GM23248 (cell line): ENCODE data around the gene APOL3. TPM values are rescaled to one million over a fixed set of nuclear protein-coding genes. Genes with fewer than 3 reads are reported as not detected.

ENCODE experiments used
- DNase-seq: peaks from one replicate; pipeline ENCODE4 v3.0.0-alpha.2; 2015
- H2AFZ ChIP-seq: fragments of 200-600 bp; sonication (generic); 2 replicates; pipeline ENCODE4 v1.6.1; 2016; ENCODE audit warnings: antibody characterized with exemption
- H3F3A ChIP-seq: fragments of 200-600 bp; sonication (generic); 2 replicates; pipeline ENCODE4 v1.6.1; 2016; ENCODE audit warnings: mild to moderate bottlenecking, antibody characterized with exemption, mixed run types; ENCODE audit not compliant: insufficient read depth
- H3K27ac ChIP-seq: fragments of 200-600 bp; sonication (generic); 2 replicates; pipeline ENCODE4 v1.5.1; 2016; ENCODE audit warnings: mild to moderate bottlenecking
- H3K27me3 ChIP-seq: fragments of 200-600 bp; sonication (generic); replicated peaks from 2 replicates; pipeline ENCODE4 v1.6.1; 2016; ENCODE audit warnings: mild to moderate bottlenecking; ENCODE audit not compliant: insufficient read depth
- H3K36me3 ChIP-seq: fragments of 200-600 bp; sonication (generic); 2 replicates; pipeline ENCODE4 v1.6.1; 2016; ENCODE audit warnings: low read depth, mild to moderate bottlenecking
- H3K4me1 ChIP-seq: fragments of 200-600 bp; sonication (generic); 2 replicates; pipeline ENCODE4 v1.6.1; 2016; ENCODE audit warnings: mild to moderate bottlenecking; ENCODE audit not compliant: insufficient read depth
- H3K4me2 ChIP-seq: fragments of 200-600 bp; sonication (generic); one replicate; pipeline ENCODE4 v1.6.1; 2016; ENCODE audit warnings: mild to moderate bottlenecking; ENCODE audit not compliant: unreplicated experiment
- H3K4me3 ChIP-seq: fragments of 200-600 bp; sonication (generic); 2 replicates; pipeline ENCODE4 v1.5.1; 2016; ENCODE audit warnings: mild to moderate bottlenecking
- H3K79me2 ChIP-seq: fragments of 200-600 bp; sonication (generic); 2 replicates; pipeline ENCODE4 v1.6.1; 2016; ENCODE audit warnings: mild to moderate bottlenecking; ENCODE audit not compliant: insufficient read depth
- H3K9ac ChIP-seq: fragments of 200-600 bp; sonication (generic); 2 replicates; pipeline ENCODE4 v1.6.1; 2016; ENCODE audit warnings: mild to moderate bottlenecking
- H3K9me2 ChIP-seq: fragments of 200-600 bp; sonication (generic); 2 replicates; pipeline ENCODE4 v1.6.1; 2016; ENCODE audit warnings: mixed run types, mild to moderate bottlenecking, moderate library complexity; ENCODE audit not compliant: insufficient read depth
- H3K9me3 ChIP-seq: fragments of 200-600 bp; sonication (generic); one replicate; pipeline ENCODE4 v1.6.1; 2017; ENCODE audit warnings: low read depth
- H4K20me1 ChIP-seq: fragments of 200-600 bp; sonication (generic); 2 replicates; pipeline ENCODE4 v1.6.0; 2016; ENCODE audit not compliant: insufficient read depth
- EZH2 ChIP-seq: fragments of 200-600 bp; sonication (generic); IDR thresholded peaks from 2 replicates; pipeline ENCODE4 v1.6.1; 2018; ENCODE audit warnings: antibody characterized with exemption, mild to moderate bottlenecking; ENCODE audit not compliant: insufficient read depth, poor library complexity, severe bottlenecking
- EZH2phosphoT487 ChIP-seq: fragments of 200-600 bp; sonication (generic); IDR thresholded peaks from 2 replicates; pipeline ENCODE4 v1.6.1; 2018; ENCODE audit warnings: antibody characterized with exemption, moderate library complexity, mild to moderate bottlenecking, low read depth; ENCODE audit not compliant: insufficient read depth
- WGBS, 2 experiments: methylation state at CpG; one replicate each; pipeline ENCODE4 v1.1.6; 2015 to 2017; ENCODE audit warnings: low lambda C conversion rate in 2 of 2, low coverage in 1 of 2; ENCODE audit errors: missing lambda C conversion rate in 2 of 2; 5-methylcytosine and 5-hydroxymethylcytosine counted together
- in situ Hi-C: fragments of 300-500 bp; cut with MboI; formaldehyde crosslinking; loops from 2 replicates; pipeline ENCODE4 v1.15.0; 2020
- polyA plus RNA-seq: library from polyadenylated mRNA; unstranded; fragments of >200 nt; fragmentation: Nextera tagmentation; extraction: Ambion mirVana; gene quantifications from 2 replicates; pipeline ENCODE4 v1.2.1, GENCODE V29; 2016
- total RNA-seq: library from RNA; depleted of rRNA; stranded (reverse); fragments of >200 nt; shearing (Covaris generic); gene quantifications from 2 replicates; pipeline ENCODE4 v1.2.3, GENCODE V29; 2014

The APOL3 gene
- total and polyA plus RNA-seq, 2 experiments from 2014 or later, result 4.0 to 5.5 TPM

- H3K4me3 ChIP-seq, result no peak overlapping the region
- H3K36me3 ChIP-seq, result no peaks in the 10 kb centered on the region
- peaks cover 6% of the 10 kb centered on the region; the same call in 1 of the 2 replicates for H3F3A ChIP-seq
- 76 to 81% methylated on average over 10 of the region's 10 CpGs for WGBS, 2 experiments
- peaks cover 12% of the 10 kb centered on the region for H3K27me3 ChIP-seq
- no peak overlapping the region for H3K9ac ChIP-seq
- H3K9me2 ChIP-seq, result no peaks in the 10 kb centered on the region
- no peaks in the 10 kb centered on the region for H3K9me3 ChIP-seq
- no peak overlapping the region for H3K4me2 ChIP-seq
- H3K27ac ChIP-seq, result no peak overlapping the region
- in situ Hi-C loops, result no loop called here
- no peak for TF ChIP-seq EZH2phosphoT487
- TF ChIP-seq EZH2, result no peak
- no peak for DNase-seq
- H3K79me2 ChIP-seq, result no peaks in the 10 kb centered on the region
- peaks cover 3% of the 10 kb centered on the region for H3K4me1 ChIP-seq
- no peak overlapping the region for H2AFZ ChIP-seq
- no peaks in the 10 kb centered on the region for H4K20me1 ChIP-seq
Measured at GRCh38 chr22:36131907-36132306, 28.6 kb downstream of the APOL3 start.

- no peaks in the 10 kb centered on the region for H3K4me1 ChIP-seq
- H3K9me3 ChIP-seq, result no peaks in the 10 kb centered on the region
- H3K27ac ChIP-seq, result no peak overlapping the region
- no peak overlapping the region for H3K4me3 ChIP-seq
- TF ChIP-seq EZH2 (no peak), EZH2phosphoT487 (no peak)
- in situ Hi-C loops, result loop anchor here (10.0 kb wide), 1 partner anchor 505 kb away; no protein-coding TSS in a partner anchor
- no peaks in the 10 kb centered on the region for H3K36me3 ChIP-seq
- WGBS, 2 experiments, result 61 to 64% methylated on average over 14 of the region's 14 CpGs
- H3K4me2 ChIP-seq, result no peak overlapping the region
- H4K20me1 ChIP-seq, result no peaks in the 10 kb centered on the region
- no peaks in the 10 kb centered on the region for H3K9me2 ChIP-seq
- no peak overlapping the region for H3K9ac ChIP-seq
- H3F3A ChIP-seq, result no peaks in the 10 kb centered on the region
- peaks cover 17% of the 10 kb centered on the region for H3K27me3 ChIP-seq
- peak; percentile 24 for DNase-seq
- H3K79me2 ChIP-seq, result no peaks in the 10 kb centered on the region
- no peak overlapping the region for H2AFZ ChIP-seq
Measured at GRCh38 chr22:36129486-36130388, 30.8 kb downstream of the APOL3 start.

GRCh38 chr22:36129071-36129470 is 31.5 kb downstream of the APOL3 start:
- TF ChIP-seq EZH2phosphoT487, result no peak
- TF ChIP-seq EZH2, result no peak
- Histone ChIP-seq H3K27ac (no peak overlapping the region), H3K4me1 (no peaks in the 10 kb centered on the region), H2AFZ (no peak overlapping the region), H4K20me1 (no peaks in the 10 kb centered on the region), H3K9me3 (no peaks in the 10 kb centered on the region), H3K27me3 (peaks cover 17% of the 10 kb centered on the region), H3K9ac (no peak overlapping the region), H3K9me2 (no peaks in the 10 kb centered on the region), H3K4me3 (no peak overlapping the region), H3K4me2 (no peak overlapping the region), H3K79me2 (no peaks in the 10 kb centered on the region), H3F3A (no peaks in the 10 kb centered on the region), H3K36me3 (no peaks in the 10 kb centered on the region)
- in situ Hi-C loops, result loop anchor here (10.0 kb wide), 1 partner anchor 504 kb away; no protein-coding TSS in a partner anchor
- 90 to 92% methylated on average over 8 to 9 of the region's 9 CpGs for WGBS, 2 experiments
- no peak for DNase-seq

- DNase-seq, result no peak
- Histone ChIP-seq H3K9me2 (no peaks in the 10 kb centered on the region), H3K79me2 (no peaks in the 10 kb centered on the region), H3K27ac (no peak overlapping the region), H3K36me3 (no peaks in the 10 kb centered on the region), H3K4me1 (no peaks in the 10 kb centered on the region), H4K20me1 (no peaks in the 10 kb centered on the region), H3F3A (no peaks in the 10 kb centered on the region; the same call in 1 of the 2 replicates), H3K4me3 (no peak overlapping the region), H3K9ac (no peak overlapping the region), H3K9me3 (no peaks in the 10 kb centered on the region), H2AFZ (no peak overlapping the region), H3K4me2 (no peak overlapping the region), H3K27me3 (peaks cover 17% of the 10 kb centered on the region)
- 94 to 100% methylated on average over 1 of the region's 1 CpG for WGBS, 2 experiments
- TF ChIP-seq EZH2 (no peak), EZH2phosphoT487 (no peak)
- in situ Hi-C loops, result loop anchor here (10.0 kb wide), 1 partner anchor 501 kb away; no protein-coding TSS in a partner anchor
Measured at GRCh38 chr22:36125994-36126531, 34.5 kb downstream of the APOL3 start.
